GM12892 (cell line): Measurements from ENCODE around the gene ZC2HC1B.

Experiments
- DNase-seq: peaks from one replicate; pipeline ENCODE4 v3.0.0; 2011; ENCODE audit not compliant: insufficient read length
- FAIRE-seq: peaks from 2 replicates; lab custom pipeline; 2011; peaks lifted over from hg19 to GRCh38; lab: Jason Lieb, UNC
- POLR2A ChIP-seq: IDR thresholded peaks from 2 replicates; pipeline ENCODE4 v1.6.1; 2011; ENCODE audit warnings: low read depth, low read length, control low read depth
- POLR2AphosphoS5 ChIP-seq: IDR thresholded peaks from 2 replicates; pipeline ENCODE4 v1.6.1; 2011; ENCODE audit warnings: low read depth, low read length, control low read depth
- TAF1 ChIP-seq: IDR thresholded peaks from 2 replicates; pipeline ENCODE4 v1.6.1; 2011; ENCODE audit warnings: low read depth, mild to moderate bottlenecking, control low read depth, low read length, borderline replicate concordance

The ZC2HC1B gene

GRCh38 chr6:143969077-143969476 is 104.8 kb downstream of the ZC2HC1B start:
- FAIRE-seq = no peak
- TF ChIP-seq POLR2A (no peak), POLR2AphosphoS5 (no peak), TAF1 (no peak)
- no peak for DNase-seq

GRCh38 chr6:143970456-143971218 is 106.4 kb downstream of the ZC2HC1B start:
- TF ChIP-seq POLR2A (no peak), TAF1 (no peak), POLR2AphosphoS5 (no peak)
- FAIRE-seq (no peak), DNase-seq (no peak)

GRCh38 chr6:143971482-143972205 is 107.4 kb downstream of the ZC2HC1B start:
- DNase-seq (no peak), FAIRE-seq (no peak)
- TF ChIP-seq POLR2AphosphoS5 = no peak
- no peak for TF ChIP-seq POLR2A
- no peak for TF ChIP-seq TAF1

GRCh38 chr6:143973097-143973966 is 109.1 kb downstream of the ZC2HC1B start:
- FAIRE-seq (no peak), DNase-seq (no peak)
- no peak for TF ChIP-seq POLR2AphosphoS5
- no peak for TF ChIP-seq POLR2A
- no peak for TF ChIP-seq TAF1

- FAIRE-seq = no peak
Measured at GRCh38 chr6:143974089-143974488, 109.8 kb downstream of the ZC2HC1B start.

GRCh38 chr6:143976806-143977349 is 112.6 kb downstream of the ZC2HC1B start:
- DNase-seq = no peak
- FAIRE-seq = no peak
- no peak for TF ChIP-seq TAF1
- no peak for TF ChIP-seq POLR2A
- no peak for TF ChIP-seq POLR2AphosphoS5

More at GRCh38 chr6:143974089-143974488, 109.8 kb downstream of the ZC2HC1B start:
- DNase-seq = no peak
- TF ChIP-seq TAF1 (no peak), POLR2A (no peak), POLR2AphosphoS5 (no peak)

- TF ChIP-seq POLR2A = no peak
- TF ChIP-seq TAF1 = no peak
- no peak for TF ChIP-seq POLR2AphosphoS5
- FAIRE-seq = no peak
- DNase-seq = no peak
Measured at GRCh38 chr6:143980921-143981320, 116.6 kb downstream of the ZC2HC1B start.

GRCh38 chr6:143982968-143983367 is 118.7 kb downstream of the ZC2HC1B start:
- DNase-seq (no peak), FAIRE-seq (no peak)
- TF ChIP-seq POLR2A (no peak), POLR2AphosphoS5 (no peak), TAF1 (no peak)

- TF ChIP-seq POLR2A (no peak), POLR2AphosphoS5 (no peak), TAF1 (no peak)
- FAIRE-seq (no peak), DNase-seq (no peak)
Measured at GRCh38 chr6:143984666-143985065, 120.4 kb downstream of the ZC2HC1B start.

GRCh38 chr6:143986463-143987065 is 122.3 kb downstream of the ZC2HC1B start:
- no peak for FAIRE-seq
- DNase-seq = no peak
- TF ChIP-seq POLR2A = no peak
- TF ChIP-seq TAF1 = no peak
- no peak for TF ChIP-seq POLR2AphosphoS5
